ENCODE data around the gene MAPK9.

MAPK9 gene

DNA sequence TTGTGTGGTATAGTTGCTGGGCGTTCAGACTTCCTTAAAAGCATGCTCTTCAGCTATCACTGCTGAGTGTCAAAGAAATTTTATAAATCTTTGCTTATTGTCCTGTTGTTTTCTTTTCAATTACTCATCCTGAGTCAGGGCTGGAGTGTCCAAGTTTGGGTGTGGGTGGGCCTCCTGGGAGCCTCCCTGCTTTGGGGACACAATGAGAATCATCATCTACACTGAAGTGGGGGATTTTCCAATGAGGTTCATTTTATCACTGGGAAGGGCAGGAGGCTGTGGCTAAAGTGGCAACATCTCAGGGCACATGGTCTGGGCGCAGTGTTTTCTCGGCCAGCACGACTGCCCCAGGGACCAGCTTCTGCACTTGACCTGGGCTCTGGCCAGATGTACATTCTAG is 41.8 kb upstream of the MAPK9 start:
- H3K27ac ChIP-seq (ENCODE audit: low read length): no peak overlapping the region
- no CpG with 5 or more reads among the region's 4 CpGs for WGBS (ENCODE audit: insufficient coverage, insufficient read length)
- H3K4me3 ChIP-seq (ENCODE audit: low read length): no peak overlapping the region
- no peaks in the 10 kb centered on the region for H3K27me3 ChIP-seq (ENCODE audit: control insufficient read depth, insufficient read depth, low read length)
- peaks cover 2% of the 10 kb centered on the region; the same call in 1 of the 2 replicates for H3K4me1 ChIP-seq (ENCODE audit: control insufficient read depth, insufficient read depth, low read length)
- H3K36me3 ChIP-seq (ENCODE audit: control insufficient read depth, insufficient read depth, low read length): peaks cover 45% of the 10 kb centered on the region
- DNase-seq (ENCODE audit: low read depth, low spot score): no peak
- H3K9me3 ChIP-seq (ENCODE audit: control insufficient read depth, insufficient read depth, low read length): no peaks in the 10 kb centered on the region

- no CpG with 5 or more reads among the region's 3 CpGs for WGBS (ENCODE audit: insufficient coverage, insufficient read length)
Measured at GRCh38 chr5:180332861-180333260, 41.0 kb upstream of the MAPK9 start.

GRCh38 chr5:180332051-180332517 is 40.2 kb upstream of the MAPK9 start:
- DNase-seq (ENCODE audit: low read depth, low spot score): no peak
- Histone ChIP-seq H3K27ac (ENCODE audit: low read length) (no peak overlapping the region), H3K36me3 (ENCODE audit: control insufficient read depth, insufficient read depth, low read length) (peaks cover 51% of the 10 kb centered on the region), H3K9me3 (ENCODE audit: control insufficient read depth, insufficient read depth, low read length) (no peaks in the 10 kb centered on the region), H3K27me3 (ENCODE audit: control insufficient read depth, insufficient read depth, low read length) (no peaks in the 10 kb centered on the region), H3K4me3 (ENCODE audit: low read length) (no peak overlapping the region), H3K4me1 (ENCODE audit: control insufficient read depth, insufficient read depth, low read length) (peaks cover 2% of the 10 kb centered on the region)
- no CpG with 5 or more reads among the region's 13 CpGs for WGBS (ENCODE audit: insufficient coverage, insufficient read length)

More at GRCh38 chr5:180332861-180333260, 41.0 kb upstream of the MAPK9 start:
- Histone ChIP-seq H3K36me3 (ENCODE audit: control insufficient read depth, insufficient read depth, low read length) (peaks cover 49% of the 10 kb centered on the region), H3K4me3 (ENCODE audit: low read length) (no peak overlapping the region), H3K4me1 (ENCODE audit: control insufficient read depth, insufficient read depth, low read length) (peaks cover 2% of the 10 kb centered on the region; the same call in 1 of the 2 replicates), H3K27ac (ENCODE audit: low read length) (no peak overlapping the region), H3K9me3 (ENCODE audit: control insufficient read depth, insufficient read depth, low read length) (no peaks in the 10 kb centered on the region), H3K27me3 (ENCODE audit: control insufficient read depth, insufficient read depth, low read length) (no peaks in the 10 kb centered on the region)
- DNase-seq (ENCODE audit: low read depth, low spot score): no peak

GRCh38 chr5:180331647-180331950 is 39.7 kb upstream of the MAPK9 start:
- peaks cover 2% of the 10 kb centered on the region for H3K4me1 ChIP-seq (ENCODE audit: control insufficient read depth, insufficient read depth, low read length)
- no peaks in the 10 kb centered on the region for H3K27me3 ChIP-seq (ENCODE audit: control insufficient read depth, insufficient read depth, low read length)
- no peak overlapping the region for H3K4me3 ChIP-seq (ENCODE audit: low read length)
- peaks cover 48% of the 10 kb centered on the region for H3K36me3 ChIP-seq (ENCODE audit: control insufficient read depth, insufficient read depth, low read length)
- DNase-seq (ENCODE audit: low read depth, low spot score): no peak
- peak overlapping the region; percentile 34 for H3K27ac ChIP-seq (ENCODE audit: low read length)
- WGBS (ENCODE audit: insufficient coverage, insufficient read length): no CpG with 5 or more reads among the region's 7 CpGs
- no peaks in the 10 kb centered on the region for H3K9me3 ChIP-seq (ENCODE audit: control insufficient read depth, insufficient read depth, low read length)

- peaks cover 2% of the 10 kb centered on the region for H3K4me1 ChIP-seq (ENCODE audit: control insufficient read depth, insufficient read depth, low read length)
- peaks cover 45% of the 10 kb centered on the region for H3K36me3 ChIP-seq (ENCODE audit: control insufficient read depth, insufficient read depth, low read length)
- H3K27ac ChIP-seq (ENCODE audit: low read length): peak overlapping the region; percentile 34
- no peak overlapping the region for H3K4me3 ChIP-seq (ENCODE audit: low read length)
- WGBS (ENCODE audit: insufficient coverage, insufficient read length): no CpG with 5 or more reads among the region's 16 CpGs
- no peaks in the 10 kb centered on the region for H3K27me3 ChIP-seq (ENCODE audit: control insufficient read depth, insufficient read depth, low read length)
- H3K9me3 ChIP-seq (ENCODE audit: control insufficient read depth, insufficient read depth, low read length): no peaks in the 10 kb centered on the region
- DNase-seq (ENCODE audit: low read depth, low spot score): no peak
Measured at GRCh38 chr5:180330810-180331646, 39.1 kb upstream of the MAPK9 start.

GRCh38 chr5:180330270-180330648 is 38.4 kb upstream of the MAPK9 start:
- Histone ChIP-seq H3K4me1 (ENCODE audit: control insufficient read depth, insufficient read depth, low read length) (peaks cover 2% of the 10 kb centered on the region), H3K27ac (ENCODE audit: low read length) (no peak overlapping the region), H3K9me3 (ENCODE audit: control insufficient read depth, insufficient read depth, low read length) (no peaks in the 10 kb centered on the region), H3K4me3 (ENCODE audit: low read length) (no peak overlapping the region), H3K27me3 (ENCODE audit: control insufficient read depth, insufficient read depth, low read length) (no peaks in the 10 kb centered on the region), H3K36me3 (ENCODE audit: control insufficient read depth, insufficient read depth, low read length) (peaks cover 39% of the 10 kb centered on the region)
- no peak for DNase-seq (ENCODE audit: low read depth, low spot score)
- WGBS (ENCODE audit: insufficient coverage, insufficient read length): no CpG with 5 or more reads among the region's 5 CpGs

GRCh38 chr5:180329606-180330269 is 37.9 kb upstream of the MAPK9 start:
- Histone ChIP-seq H3K27ac (ENCODE audit: low read length) (no peak overlapping the region), H3K36me3 (ENCODE audit: control insufficient read depth, insufficient read depth, low read length) (peaks cover 39% of the 10 kb centered on the region), H3K27me3 (ENCODE audit: control insufficient read depth, insufficient read depth, low read length) (no peaks in the 10 kb centered on the region), H3K4me1 (ENCODE audit: control insufficient read depth, insufficient read depth, low read length) (peaks cover 2% of the 10 kb centered on the region), H3K9me3 (ENCODE audit: control insufficient read depth, insufficient read depth, low read length) (no peaks in the 10 kb centered on the region), H3K4me3 (ENCODE audit: low read length) (no peak overlapping the region)
- DNase-seq (ENCODE audit: low read depth, low spot score): no peak
- no CpG with 5 or more reads among the region's 8 CpGs for WGBS (ENCODE audit: insufficient coverage, insufficient read length)

DNA sequence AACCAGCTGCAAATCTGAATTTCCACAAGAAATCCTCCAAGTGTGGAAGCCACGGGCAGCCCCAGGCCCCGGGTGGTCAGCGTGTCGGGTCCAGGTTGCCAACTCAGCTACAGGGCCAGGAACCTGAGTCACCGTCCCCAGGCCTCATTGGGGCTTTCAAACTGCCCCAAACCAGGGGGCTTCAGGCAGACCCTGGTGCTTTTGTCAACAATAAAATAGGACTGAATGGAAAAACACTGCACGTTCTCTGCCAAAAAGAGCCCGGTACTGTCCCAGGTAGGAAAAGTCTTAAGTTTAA is 37.2 kb upstream of the MAPK9 start:
- H3K9me3 ChIP-seq (ENCODE audit: control insufficient read depth, insufficient read depth, low read length): no peaks in the 10 kb centered on the region
- no peaks in the 10 kb centered on the region for H3K27me3 ChIP-seq (ENCODE audit: control insufficient read depth, insufficient read depth, low read length)
- peaks cover 38% of the 10 kb centered on the region for H3K36me3 ChIP-seq (ENCODE audit: control insufficient read depth, insufficient read depth, low read length)

DNA sequence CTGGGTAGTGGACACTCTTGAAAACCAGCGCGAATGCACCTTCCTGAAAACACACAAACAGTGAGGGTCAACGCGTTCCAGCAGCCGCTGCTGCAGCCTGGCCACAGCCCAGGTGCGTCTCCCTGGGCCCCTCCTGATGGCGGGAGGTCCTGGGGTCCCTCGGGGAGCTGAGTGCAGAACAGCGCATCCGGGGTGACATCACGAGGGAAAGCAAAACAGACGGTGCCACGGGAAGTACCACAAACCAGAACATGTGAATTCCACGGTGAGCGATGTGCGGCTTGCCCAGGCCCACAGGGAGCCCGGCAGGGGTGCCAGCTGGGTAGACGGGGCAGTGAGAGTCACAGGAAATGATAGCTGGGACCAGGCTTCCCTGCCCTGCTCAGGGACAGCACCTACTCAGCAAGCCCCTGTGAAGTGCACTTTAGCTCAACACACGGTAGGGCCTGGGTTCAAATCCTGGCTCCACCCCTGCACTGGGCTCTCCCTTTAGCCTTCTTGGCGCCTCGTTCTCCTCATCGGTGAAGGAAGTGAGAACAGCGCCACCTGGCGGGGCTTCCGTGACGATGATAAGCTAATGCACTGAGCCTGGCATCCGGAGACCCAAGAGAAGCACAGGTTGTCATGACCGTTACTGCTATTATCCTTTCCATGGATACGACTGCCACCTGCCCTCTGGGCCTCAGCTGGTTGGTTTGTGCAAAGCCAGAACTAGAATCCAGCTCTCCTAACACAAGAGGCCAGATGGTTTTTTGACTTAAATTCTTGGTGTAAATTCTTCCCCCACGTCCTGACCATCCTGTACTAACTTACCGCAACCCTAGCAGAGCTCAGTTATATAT is 36.6 kb upstream of the MAPK9 start:
- H3K4me3 ChIP-seq (ENCODE audit: low read length): no peak overlapping the region
- WGBS (ENCODE audit: insufficient coverage, insufficient read length): no CpG with 5 or more reads among the region's 31 CpGs
- peak; percentile 88 for DNase-seq (ENCODE audit: low read depth, low spot score)
- no peaks in the 10 kb centered on the region for H3K9me3 ChIP-seq (ENCODE audit: control insufficient read depth, insufficient read depth, low read length)
- peaks cover 2% of the 10 kb centered on the region for H3K4me1 ChIP-seq (ENCODE audit: control insufficient read depth, insufficient read depth, low read length)
- no peak overlapping the region for H3K27ac ChIP-seq (ENCODE audit: low read length)
- no peaks in the 10 kb centered on the region for H3K27me3 ChIP-seq (ENCODE audit: control insufficient read depth, insufficient read depth, low read length)
- peaks cover 40% of the 10 kb centered on the region for H3K36me3 ChIP-seq (ENCODE audit: control insufficient read depth, insufficient read depth, low read length)

More for the DNA sequence above, 37.2 kb upstream of the MAPK9 start:
- Histone ChIP-seq H3K27ac (ENCODE audit: low read length) (no peak overlapping the region), H3K4me3 (ENCODE audit: low read length) (no peak overlapping the region), H3K4me1 (ENCODE audit: control insufficient read depth, insufficient read depth, low read length) (peaks cover 2% of the 10 kb centered on the region)
- no CpG with 5 or more reads among the region's 7 CpGs for WGBS (ENCODE audit: insufficient coverage, insufficient read length)
- DNase-seq (ENCODE audit: low read depth, low spot score): no peak

DNA sequence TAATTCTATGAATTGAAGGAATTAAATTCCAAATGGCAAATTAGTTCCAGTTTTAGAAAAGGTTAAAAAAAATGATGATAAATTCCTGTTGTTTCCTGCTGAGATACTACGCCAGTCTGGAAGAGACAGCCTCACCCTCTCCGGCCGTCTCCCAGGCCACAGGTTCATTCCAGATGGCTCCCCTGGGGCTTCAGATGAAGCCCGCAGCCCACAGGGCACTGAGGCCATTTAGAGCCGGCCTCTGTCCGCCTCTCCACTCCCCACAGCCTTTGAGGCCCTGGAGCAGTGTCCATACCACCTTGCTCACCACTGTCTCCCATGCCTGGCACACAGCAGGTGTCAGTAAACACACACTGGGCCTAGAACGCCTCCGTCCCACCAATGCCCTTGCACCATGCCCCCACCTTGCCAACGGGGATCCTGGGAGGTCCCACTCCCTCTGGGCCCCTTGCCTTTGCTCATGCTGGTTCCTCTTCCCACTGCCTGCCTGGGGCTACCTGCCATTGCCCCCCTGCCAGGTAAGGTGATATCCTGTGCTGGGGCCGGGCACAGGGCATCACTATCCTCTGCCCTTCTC is 35.2 kb upstream of the MAPK9 start:
- Histone ChIP-seq H3K36me3 (ENCODE audit: control insufficient read depth, insufficient read depth, low read length) (peaks cover 43% of the 10 kb centered on the region), H3K4me1 (ENCODE audit: control insufficient read depth, insufficient read depth, low read length) (peaks cover 2% of the 10 kb centered on the region), H3K9me3 (ENCODE audit: control insufficient read depth, insufficient read depth, low read length) (no peaks in the 10 kb centered on the region), H3K27me3 (ENCODE audit: control insufficient read depth, insufficient read depth, low read length) (no peaks in the 10 kb centered on the region), H3K4me3 (ENCODE audit: low read length) (no peak overlapping the region), H3K27ac (ENCODE audit: low read length) (no peak overlapping the region)
- no CpG with 5 or more reads among the region's 10 CpGs for WGBS (ENCODE audit: insufficient coverage, insufficient read length)
- DNase-seq (ENCODE audit: low read depth, low spot score): no peak
